Measurements from ENCODE around the gene SYCP2. TPM values are rescaled to one million over a fixed set of nuclear protein-coding genes. Genes with fewer than 3 reads are reported as not detected.
"Not testable (repeated sequence)": the region's sequence is repeated elsewhere in the genome, so short reads cannot be mapped to it uniquely, and the experiment has no call there.

SYCP2 gene
- 1 to 10 TPM; 5.0 to 7.5 (median 6.8) TPM for polyA plus RNA-seq (ENCODE audit: insufficient read length in 4 of 4)

DNA sequence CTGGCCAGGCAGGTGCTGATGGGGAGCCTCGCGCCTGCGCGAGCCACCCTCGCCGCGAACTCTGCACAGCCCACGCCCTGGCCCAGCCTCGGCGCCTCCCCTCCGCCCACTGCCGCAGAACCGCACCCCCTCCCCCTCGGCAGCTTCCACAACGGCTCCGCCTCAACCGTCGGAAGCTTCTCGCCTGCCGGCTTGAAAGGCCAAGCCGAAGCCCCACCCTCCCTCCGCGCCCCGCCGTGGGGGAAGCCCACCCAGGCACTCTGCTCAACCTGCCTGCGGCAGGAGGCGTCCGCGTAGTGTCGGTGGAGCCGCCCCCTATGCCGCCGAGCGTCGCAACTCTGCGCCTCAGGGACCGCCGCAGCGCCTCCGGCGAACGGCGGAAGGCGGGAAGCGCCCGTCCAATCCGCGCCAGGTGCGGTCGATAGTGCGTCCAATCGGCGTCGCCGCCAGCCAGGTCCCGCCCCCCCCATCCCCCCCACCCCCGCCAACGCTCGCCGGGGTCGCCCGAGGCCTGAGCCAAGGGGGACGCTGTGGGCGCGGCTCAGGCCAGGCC lies at the start of gene SYCP2:
TSS of gene SYCP2 (minus strand) at position 342 of the 553 bp plus-strand sequence. CDS start 11,224 bp downstream, outside the sequence.
- peak in 2 of 4 donors; percentile 12 to 37 for DNase-seq (ENCODE audit: low read depth in 4 of 4, low spot score in 3 of 4)

GRCh38 chr20:59983076-59983475 lies 49.6 kb upstream of the SYCP2 start:
- DNase-seq (ENCODE audit: low read depth in 4 of 4, low spot score in 3 of 4), result no peak

DNA sequence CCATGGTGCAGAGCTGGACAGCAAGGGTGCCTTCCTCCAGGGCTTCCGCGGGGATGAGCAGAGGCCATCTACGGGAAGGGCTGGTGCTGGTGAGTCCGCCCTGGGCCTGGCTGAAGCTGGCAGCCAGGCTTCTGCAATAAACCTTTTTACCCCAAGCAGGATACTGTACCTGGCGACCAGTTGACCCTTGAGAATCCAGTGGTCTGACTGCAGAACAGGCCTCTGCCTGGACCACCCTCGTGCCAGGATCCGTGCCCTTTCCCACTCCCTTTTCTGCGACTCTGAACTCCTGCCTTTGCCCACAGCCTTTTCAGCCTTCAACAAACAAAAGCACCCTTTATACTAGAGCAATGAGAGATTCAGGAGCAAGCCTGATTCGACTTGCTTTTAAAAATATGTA lies 43.6 kb upstream of the SYCP2 start:
- DNase-seq (ENCODE audit: low read depth in 4 of 4, low spot score in 3 of 4), result no peak

- DNase-seq (ENCODE audit: low read depth in 4 of 4, low spot score in 3 of 4), result peak in 2 of 4 donors; percentile 28 to 39
These were observed 42.8 kb upstream of the SYCP2 start for GRCh38 chr20:59976156-59976782.

GRCh38 chr20:59972037-59972801 lies 38.8 kb upstream of the SYCP2 start:
- DNase-seq (ENCODE audit: low read depth in 4 of 4, low spot score in 3 of 4), result no peak

- DNase-seq (ENCODE audit: low read depth in 4 of 4, low spot score in 3 of 4), result no peak
These were observed 38.0 kb upstream of the SYCP2 start for GRCh38 chr20:59971428-59971827.

DNA sequence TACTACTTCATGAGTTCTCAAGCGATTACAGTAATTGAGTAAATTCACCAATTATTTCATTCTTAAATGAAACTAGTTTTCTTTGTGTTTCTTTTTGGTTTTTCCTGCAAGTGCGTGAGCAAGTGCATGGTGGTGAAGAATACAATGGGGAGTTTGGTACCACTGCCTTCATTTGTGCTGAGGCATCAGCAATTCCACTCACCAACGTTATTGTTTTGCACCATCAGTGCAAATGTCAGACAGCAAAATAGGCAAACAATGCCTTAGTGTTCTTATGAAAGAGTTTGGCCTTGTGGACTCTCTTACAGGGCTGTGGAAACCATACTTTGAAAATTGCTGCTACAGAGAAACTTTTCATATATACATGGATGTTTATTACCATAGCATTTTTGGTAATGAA lies 33.0 kb upstream of the SYCP2 start:
- DNase-seq (ENCODE audit: low read depth in 4 of 4, low spot score in 3 of 4), result no peak

GRCh38 chr20:59962155-59962554 lies 28.7 kb upstream of the SYCP2 start:
- no peak for DNase-seq (ENCODE audit: low read depth in 4 of 4, low spot score in 3 of 4)

- DNase-seq (ENCODE audit: low read depth in 4 of 4, low spot score in 3 of 4), result no peak
These were observed 28.0 kb upstream of the SYCP2 start for GRCh38 chr20:59961423-59961822.

GRCh38 chr20:59958626-59959025 lies 25.2 kb upstream of the SYCP2 start:
- DNase-seq (ENCODE audit: low read depth in 4 of 4, low spot score in 3 of 4), result no peak

DNA sequence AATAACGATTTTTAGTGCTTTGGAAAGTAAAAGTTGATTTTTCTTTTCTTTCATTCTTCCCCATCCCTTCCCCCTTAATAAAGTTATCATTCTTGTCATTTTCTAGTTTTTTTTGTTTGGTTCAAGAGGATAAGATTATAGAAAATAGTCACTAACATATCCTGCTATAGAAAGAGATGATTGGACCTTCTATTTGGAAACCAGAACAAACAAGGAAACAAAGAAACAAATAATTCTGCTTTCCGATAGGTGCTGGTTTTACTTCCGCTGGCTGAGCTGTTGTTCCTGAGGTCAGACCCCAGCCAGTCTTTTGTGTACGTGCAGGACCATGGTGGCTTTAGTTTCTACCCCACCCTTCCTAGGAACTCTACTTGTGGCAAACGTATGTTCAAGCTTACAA lies 24.7 kb upstream of the SYCP2 start, which contains the start of gene CDH26:
TSS of gene CDH26 (plus strand) at position 301 of the 400 bp plus-strand sequence. CDS start 304 bp downstream, outside the sequence.
- DNase-seq (ENCODE audit: low read depth in 4 of 4, low spot score in 3 of 4), result no peak

DNA sequence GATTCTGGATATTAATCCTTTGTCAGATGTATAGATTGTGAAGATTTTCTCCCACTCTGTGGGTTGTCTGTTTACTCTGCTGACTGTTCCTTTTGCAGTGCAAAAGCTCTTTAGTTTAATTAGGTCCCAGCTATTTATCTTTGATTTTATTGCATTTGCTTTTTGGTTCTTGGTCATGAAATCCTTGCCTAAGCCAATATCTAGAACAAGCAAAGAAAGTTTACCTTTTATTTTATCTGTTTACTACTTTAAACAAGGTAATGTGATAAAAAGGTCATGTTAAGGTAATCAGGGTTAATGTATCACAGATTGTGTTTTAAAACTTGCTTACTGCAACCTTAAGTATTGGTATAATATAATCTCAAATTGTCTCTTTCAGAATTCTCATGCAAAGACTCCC lies 24.1 kb upstream of the SYCP2 start:
- DNase-seq (ENCODE audit: low read depth in 4 of 4, low spot score in 3 of 4), result not testable (repeated sequence)

DNA sequence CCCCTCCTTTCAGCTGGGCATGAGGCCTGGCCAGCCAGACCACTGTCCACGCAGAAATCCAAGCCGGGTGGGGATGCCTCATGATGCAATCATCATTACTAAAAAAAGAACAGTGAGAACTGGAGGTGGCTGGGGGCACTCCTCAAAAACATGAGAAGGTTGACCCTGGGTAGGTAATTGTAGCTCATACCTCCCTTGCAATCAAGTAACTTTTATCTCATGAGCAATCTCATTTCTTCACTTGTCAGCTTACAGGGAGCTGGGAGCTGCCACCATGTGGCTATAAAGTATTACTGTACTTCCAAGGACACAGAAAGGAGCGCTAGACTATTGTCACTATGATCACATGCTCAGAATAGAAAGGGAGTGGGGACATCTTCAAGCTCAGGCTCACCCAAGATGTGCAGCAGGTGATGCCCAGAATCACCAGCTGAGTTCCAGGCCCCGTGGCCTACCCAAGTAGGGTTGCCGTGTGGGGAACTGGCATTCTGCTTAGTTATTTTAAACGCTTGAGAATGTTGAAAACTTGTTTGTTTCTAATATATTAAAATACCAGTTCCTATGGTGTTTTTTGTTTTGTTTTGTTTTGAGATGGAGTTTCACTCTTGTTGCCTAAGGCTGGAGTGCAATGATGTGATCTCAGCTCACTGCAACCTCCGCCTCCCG lies 21.8 kb upstream of the SYCP2 start:
- DNase-seq (ENCODE audit: low read depth in 4 of 4, low spot score in 3 of 4), result no peak

DNA sequence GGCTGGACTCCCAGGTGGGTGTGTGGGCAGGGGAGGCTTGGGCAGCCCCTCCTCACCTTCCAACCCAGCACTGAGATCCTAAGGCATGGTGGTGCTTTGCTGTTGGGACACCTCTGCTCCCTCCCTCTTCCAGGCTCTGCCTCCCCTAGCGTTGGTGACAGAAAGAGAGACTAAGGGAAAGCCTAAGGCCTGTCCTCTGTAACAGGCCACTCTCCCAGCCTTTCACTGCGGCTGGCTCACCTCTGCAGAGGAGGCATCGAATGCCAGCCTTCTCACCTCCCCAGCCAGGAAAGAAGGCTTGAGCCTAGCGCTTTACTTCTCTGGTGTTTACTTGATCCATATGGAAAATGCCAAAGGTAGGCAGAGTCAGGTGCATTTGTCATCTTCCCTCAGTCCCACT lies 21.3 kb upstream of the SYCP2 start:
- DNase-seq (ENCODE audit: low read depth in 4 of 4, low spot score in 3 of 4), result no peak

DNA sequence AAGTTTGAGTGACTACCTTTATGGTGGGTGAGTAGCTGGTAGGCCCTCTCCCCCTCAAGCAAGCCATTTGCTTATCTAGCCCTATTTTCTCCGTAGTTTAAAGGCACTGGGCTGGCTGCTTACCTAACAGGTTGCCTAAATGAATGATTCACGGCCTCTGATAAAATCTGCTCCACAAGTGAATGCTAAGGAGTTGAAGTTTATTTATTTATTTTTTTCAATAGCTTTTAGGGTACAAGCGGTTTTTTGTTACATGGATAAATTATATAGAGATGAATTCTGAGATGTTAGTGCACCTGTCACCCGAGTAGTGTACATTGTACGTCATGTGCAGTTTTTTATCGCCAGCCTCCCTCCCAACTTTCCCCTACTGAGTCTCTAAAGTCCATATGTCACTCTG lies 16.5 kb upstream of the SYCP2 start:
- DNase-seq (ENCODE audit: low read depth in 4 of 4, low spot score in 3 of 4), result no peak

GRCh38 chr20:59948828-59949720 lies 15.6 kb upstream of the SYCP2 start:
- DNase-seq (ENCODE audit: low read depth in 4 of 4, low spot score in 3 of 4), result peak in 3 of 4 donors; percentile 31 to 58 (median 39)

DNA sequence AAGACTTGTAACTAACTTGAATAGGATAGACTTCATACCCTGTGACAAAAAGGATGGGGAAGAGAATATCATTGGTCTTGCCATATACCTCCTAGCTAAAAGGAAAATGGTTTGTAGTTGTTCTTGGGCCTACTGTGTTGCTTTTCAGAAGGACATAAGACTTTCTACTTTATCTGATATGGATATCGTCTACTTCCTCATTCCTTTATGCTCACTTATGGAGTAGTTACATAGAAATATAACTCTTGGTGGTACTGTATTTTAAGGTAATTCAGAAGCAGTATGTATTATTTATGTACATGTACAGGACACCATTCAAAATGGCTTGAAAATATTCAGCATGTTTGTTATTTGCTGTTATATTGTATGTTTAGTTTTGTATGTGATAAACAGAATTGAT lies 14.8 kb upstream of the SYCP2 start:
- no peak for DNase-seq (ENCODE audit: low read depth in 4 of 4, low spot score in 3 of 4)

GRCh38 chr20:59947376-59947775 lies 13.9 kb upstream of the SYCP2 start:
- DNase-seq (ENCODE audit: low read depth in 4 of 4, low spot score in 3 of 4), result no peak

GRCh38 chr20:59945731-59946130 lies 12.3 kb upstream of the SYCP2 start:
- no peak for DNase-seq (ENCODE audit: low read depth in 4 of 4, low spot score in 3 of 4)

GRCh38 chr20:59945175-59945574 lies 11.7 kb upstream of the SYCP2 start:
- no peak for DNase-seq (ENCODE audit: low read depth in 4 of 4, low spot score in 3 of 4)
